Thoracic aorta (tissue), 2 donors: ENCODE data around the gene CXCL10. TPM values are rescaled to one million over a fixed set of nuclear protein-coding genes. Genes with fewer than 3 reads are reported as not detected.

Experiments
- ATAC-seq: fragments of 150-250 bp; one replicate; pipeline ENCODE4 v1.8.0; 2017; ENCODE audit warnings: low read depth; ENCODE audit not compliant: insufficient number of reproducible peaks, low FRiP score
- DNase-seq: peaks from one replicate; pipeline ENCODE4 v3.0.0-alpha.2; 2020; ENCODE audit warnings: low spot score
- H3K27ac ChIP-seq, 2 donors: fragments of 200-600 bp; sonication (generic); 1 replicate in 1 of 2; 2 replicates in 1 of 2; pipeline ENCODE4 v1.5.1; 2016; ENCODE audit warnings: mild to moderate bottlenecking in 2 of 2, moderate library complexity in 2 of 2
- H3K27me3 ChIP-seq: fragments of 200-600 bp; sonication (generic); replicated peaks from 2 replicates; pipeline ENCODE4 v1.6.0; 2016; ENCODE audit warnings: mild to moderate bottlenecking; ENCODE audit not compliant: insufficient read depth
- H3K36me3 ChIP-seq: fragments of 200-600 bp; sonication (generic); one replicate; pipeline ENCODE4 v1.5.1; 2016
- H3K4me1 ChIP-seq, 2 donors: fragments of 200-600 bp; sonication (generic); 1 replicate in 1 of 2; 2 replicates in 1 of 2; pipeline versions ENCODE4 v1.5.1 to v1.6.0; 2016; ENCODE audit warnings: low read depth in 2 of 2, mild to moderate bottlenecking in 1 of 2; ENCODE audit not compliant: control insufficient read depth in 1 of 2
- H3K4me3 ChIP-seq: fragments of 200-600 bp; sonication (generic); 2 replicates; pipeline ENCODE4 v1.5.1; 2016; ENCODE audit warnings: mild to moderate bottlenecking
- H3K9me3 ChIP-seq: fragments of 200-600 bp; sonication (generic); 2 replicates; pipeline ENCODE4 v1.5.1; 2016
- CTCF ChIP-seq: fragments of 200-600 bp; sonication (generic); IDR thresholded peaks from one replicate; pipeline ENCODE4 v1.5.1; 2019; ENCODE audit warnings: antibody characterized with exemption
- total RNA-seq, 2 donors: library from RNA; depleted of rRNA; stranded (reverse); fragments of >200 nt; gene quantifications; one replicate each; pipeline versions ENCODE4 v1.1.0 to v1.2.3, GENCODE V29; 2016

The CXCL10 gene
- total RNA-seq, 2 donors from 2014 or later = 1.3 to 16.2 TPM

GRCh38 chr4:76009311-76009710, 14.0 kb downstream of the CXCL10 start:
- Histone ChIP-seq H3K4me3 (no peak overlapping the region), H3K27me3 (no peaks in the 10 kb centered on the region), H3K36me3 (no peaks in the 10 kb centered on the region), H3K27ac (no peak overlapping the region), H3K9me3 (no peaks in the 10 kb centered on the region), H3K4me1 (peaks cover 0 to 5% of the 10 kb centered on the region in 2 donors)
- ATAC-seq (no peak), DNase-seq (no peak)
- no peak for TF ChIP-seq CTCF

GRCh38 chr4:76007089-76007862, 16.0 kb downstream of the CXCL10 start, which contains the start of gene CXCL9:
CXCL9 (minus strand) TSS chr4:76007509; CDS start chr4:76007449, 60 bp downstream.
- no peak for DNase-seq
- no peak for TF ChIP-seq CTCF
- no peak for ATAC-seq

GRCh38 chr4:76003620-76004019, 19.7 kb downstream of the CXCL10 start:
- TF ChIP-seq CTCF = no peak
- Histone ChIP-seq H3K4me3 (no peak overlapping the region), H3K36me3 (no peaks in the 10 kb centered on the region), H3K9me3 (no peaks in the 10 kb centered on the region), H3K4me1 (no peaks in the 10 kb centered on the region), H3K27me3 (no peaks in the 10 kb centered on the region), H3K27ac (no peak overlapping the region)
- DNase-seq (no peak), ATAC-seq (no peak)

More at GRCh38 chr4:76007089-76007862, 16.0 kb downstream of the CXCL10 start, which contains the start of gene CXCL9:
- Histone ChIP-seq H3K27ac (no peak within 1 kb of the TSS), H3K9me3 (no peaks in the 10 kb centered on the region), H3K4me3 (no peak within 1 kb of the TSS), H3K36me3 (no peaks in the 10 kb centered on the region), H3K27me3 (no peaks in the 10 kb centered on the region), H3K4me1 (peaks cover 0 to 1% of the 10 kb centered on the region in 2 donors)

GRCh38 chr4:76003035-76003434, 20.3 kb downstream of the CXCL10 start:
- no peak for DNase-seq
- H3K9me3 ChIP-seq = no peaks in the 10 kb centered on the region
- no peak overlapping the region for H3K27ac ChIP-seq
- no peaks in the 10 kb centered on the region for H3K27me3 ChIP-seq
- no peak overlapping the region for H3K4me3 ChIP-seq
- no peaks in the 10 kb centered on the region for H3K4me1 ChIP-seq
- H3K36me3 ChIP-seq = no peaks in the 10 kb centered on the region
- TF ChIP-seq CTCF = no peak
- no peak for ATAC-seq

- Histone ChIP-seq H3K4me1 (no peaks in the 10 kb centered on the region), H3K27ac (no peak overlapping the region), H3K9me3 (no peaks in the 10 kb centered on the region), H3K27me3 (no peaks in the 10 kb centered on the region), H3K36me3 (no peaks in the 10 kb centered on the region), H3K4me3 (no peak overlapping the region)
- no peak for ATAC-seq
- DNase-seq = no peak
- TF ChIP-seq CTCF = no peak
Measured at GRCh38 chr4:76002176-76002575, 21.1 kb downstream of the CXCL10 start.
